DMS53 (cell line): ENCODE results near the gene FXYD6.

Experiments used
- DNase-seq: peaks from one replicate; lab custom pipeline; 2025; lab: John Stamatoyannopoulos, UW

The FXYD6 gene

DNA sequence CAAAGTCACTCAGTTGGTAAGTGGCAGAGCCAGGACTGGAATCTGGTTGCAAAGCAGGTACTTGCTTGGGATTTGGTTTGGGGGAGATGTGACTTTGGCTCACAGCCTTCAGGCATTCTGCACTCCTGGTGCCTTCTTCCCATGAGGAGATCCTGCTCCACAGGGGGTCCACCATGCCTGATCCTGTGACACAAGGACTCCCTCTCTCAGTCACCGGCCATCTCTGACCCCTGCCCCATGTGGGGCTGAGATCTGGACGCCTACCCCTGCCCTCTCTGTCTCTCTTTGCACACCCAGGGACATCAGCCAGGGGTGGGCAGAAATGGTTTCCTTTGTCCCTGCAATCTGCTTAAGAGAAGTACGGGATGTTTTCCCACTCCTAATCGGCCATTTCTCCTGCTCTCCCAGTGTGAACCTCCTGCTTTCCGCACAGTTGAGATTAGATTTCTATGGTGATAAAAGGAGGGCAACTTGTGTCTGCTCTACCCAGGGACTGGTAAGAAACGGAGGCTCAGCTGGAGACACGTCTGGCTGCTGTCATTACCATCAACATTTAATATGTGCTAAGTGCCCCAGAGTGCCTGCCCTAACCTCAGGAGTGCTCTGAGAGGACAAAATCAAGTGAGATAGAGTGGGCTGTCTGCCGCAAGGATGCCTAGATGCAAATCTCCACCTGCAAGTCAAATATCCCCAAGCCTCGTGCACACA lies 11.1 kb upstream of the FXYD6 start:
- DNase-seq: no peak

DNA sequence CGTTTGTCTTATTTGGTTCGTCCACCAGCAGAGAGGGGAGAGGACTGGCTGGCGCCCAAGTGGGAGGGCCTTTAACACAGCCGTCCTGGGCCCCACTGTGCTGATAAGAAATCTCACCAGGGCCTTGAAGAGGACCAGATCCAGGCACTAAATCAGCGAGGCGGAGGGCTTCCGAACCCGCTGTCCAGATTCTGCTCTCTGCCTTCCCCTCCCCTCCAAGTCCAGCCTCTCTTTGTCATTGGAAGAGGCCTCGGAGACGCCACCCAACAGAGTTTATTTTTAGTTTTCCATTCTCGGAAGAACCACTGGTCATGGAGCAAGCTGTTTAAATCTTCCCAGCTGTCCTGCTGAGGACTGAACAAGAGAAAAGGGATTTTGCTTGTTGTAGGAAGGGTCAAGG lies 9.3 kb upstream of the FXYD6 start:
- DNase-seq: no peak

DNA sequence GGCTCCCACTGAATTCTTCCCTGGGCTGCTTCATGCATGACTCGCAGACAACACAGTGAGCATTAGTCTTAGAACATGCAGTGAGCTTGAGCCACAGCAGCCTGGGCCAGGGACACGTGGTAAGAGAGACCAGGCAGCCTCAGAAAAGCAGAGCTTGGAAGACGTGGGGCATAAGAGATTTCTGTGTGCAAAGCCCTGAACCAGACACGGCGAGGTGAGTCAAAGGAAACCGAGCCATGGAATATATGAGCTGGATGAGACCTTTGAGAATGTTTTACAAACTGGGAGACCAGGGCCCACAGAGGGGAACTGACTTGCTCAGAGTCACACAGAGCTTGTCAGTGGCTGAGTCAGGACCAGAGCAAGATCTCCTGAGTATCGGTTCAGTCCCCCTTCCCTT lies 8.5 kb upstream of the FXYD6 start:
- no peak for DNase-seq

DNA sequence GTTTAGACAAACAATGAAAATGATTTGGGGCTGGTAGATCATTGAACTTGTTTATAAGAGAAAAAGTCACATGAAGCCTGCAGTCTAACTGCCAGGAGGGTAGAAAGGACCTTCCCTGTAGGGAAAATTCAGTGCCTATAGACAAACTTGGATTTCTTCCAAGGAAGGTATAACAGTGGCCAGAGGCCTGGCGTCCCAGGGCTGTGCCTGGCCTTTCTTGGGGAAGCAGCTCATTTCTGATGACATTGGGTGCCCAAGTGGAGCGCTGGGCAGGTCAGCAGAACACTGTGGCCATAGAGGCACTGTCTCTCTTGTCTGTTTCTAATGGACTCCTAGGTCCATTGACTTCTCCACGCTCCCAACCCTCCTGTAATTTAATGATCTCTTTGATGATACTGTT lies 6.6 kb upstream of the FXYD6 start:
- no peak for DNase-seq

DNA sequence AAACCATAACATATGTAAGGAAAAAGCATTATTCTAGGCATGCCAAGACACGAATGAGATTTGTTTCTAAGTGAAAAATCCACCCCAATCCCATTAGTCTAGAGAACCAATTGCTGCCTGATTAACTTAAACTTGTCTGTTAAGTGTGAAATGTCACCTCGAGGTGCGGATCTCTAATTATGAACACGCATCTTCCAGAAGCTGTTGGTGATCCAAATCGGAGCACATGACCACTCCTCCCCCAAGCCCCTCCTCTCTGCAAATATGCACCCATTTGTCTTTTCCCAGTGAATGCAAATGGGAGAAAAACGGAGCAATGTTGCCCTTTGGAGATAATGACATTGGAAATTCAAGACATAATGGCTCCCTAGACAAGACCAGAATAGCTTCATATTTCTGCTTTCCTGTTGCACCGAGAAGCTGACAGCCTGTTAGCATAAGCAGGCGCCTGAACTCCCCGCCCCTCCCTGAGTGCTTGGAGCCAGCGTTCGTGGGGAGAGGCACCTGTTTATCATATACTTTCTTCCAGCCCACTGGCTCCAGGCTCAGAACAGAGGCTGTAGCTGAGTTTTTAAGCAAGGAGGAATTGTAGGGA lies 6.0 kb upstream of the FXYD6 start:
- DNase-seq: peak; percentile 14

DNA sequence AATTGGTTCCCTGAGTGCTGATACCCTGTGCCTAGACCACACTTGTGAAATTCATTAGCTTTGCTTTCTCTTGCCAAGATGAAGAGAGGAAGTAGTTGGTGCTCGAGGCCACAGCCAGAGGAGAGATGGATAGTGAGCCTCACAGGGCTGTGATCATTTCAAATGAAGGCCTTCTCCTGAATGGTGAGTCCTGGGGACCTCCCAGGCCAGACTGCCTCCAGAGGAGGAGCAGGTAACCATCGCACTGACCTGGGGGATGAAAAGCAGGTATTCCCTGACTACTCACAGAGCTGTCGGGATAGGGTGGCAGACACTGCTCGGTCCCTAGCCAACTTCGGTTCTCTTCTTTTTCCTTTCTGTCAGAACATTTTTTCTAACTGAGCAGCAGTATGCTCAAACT lies 4.8 kb upstream of the FXYD6 start:
- no peak for DNase-seq

DNA sequence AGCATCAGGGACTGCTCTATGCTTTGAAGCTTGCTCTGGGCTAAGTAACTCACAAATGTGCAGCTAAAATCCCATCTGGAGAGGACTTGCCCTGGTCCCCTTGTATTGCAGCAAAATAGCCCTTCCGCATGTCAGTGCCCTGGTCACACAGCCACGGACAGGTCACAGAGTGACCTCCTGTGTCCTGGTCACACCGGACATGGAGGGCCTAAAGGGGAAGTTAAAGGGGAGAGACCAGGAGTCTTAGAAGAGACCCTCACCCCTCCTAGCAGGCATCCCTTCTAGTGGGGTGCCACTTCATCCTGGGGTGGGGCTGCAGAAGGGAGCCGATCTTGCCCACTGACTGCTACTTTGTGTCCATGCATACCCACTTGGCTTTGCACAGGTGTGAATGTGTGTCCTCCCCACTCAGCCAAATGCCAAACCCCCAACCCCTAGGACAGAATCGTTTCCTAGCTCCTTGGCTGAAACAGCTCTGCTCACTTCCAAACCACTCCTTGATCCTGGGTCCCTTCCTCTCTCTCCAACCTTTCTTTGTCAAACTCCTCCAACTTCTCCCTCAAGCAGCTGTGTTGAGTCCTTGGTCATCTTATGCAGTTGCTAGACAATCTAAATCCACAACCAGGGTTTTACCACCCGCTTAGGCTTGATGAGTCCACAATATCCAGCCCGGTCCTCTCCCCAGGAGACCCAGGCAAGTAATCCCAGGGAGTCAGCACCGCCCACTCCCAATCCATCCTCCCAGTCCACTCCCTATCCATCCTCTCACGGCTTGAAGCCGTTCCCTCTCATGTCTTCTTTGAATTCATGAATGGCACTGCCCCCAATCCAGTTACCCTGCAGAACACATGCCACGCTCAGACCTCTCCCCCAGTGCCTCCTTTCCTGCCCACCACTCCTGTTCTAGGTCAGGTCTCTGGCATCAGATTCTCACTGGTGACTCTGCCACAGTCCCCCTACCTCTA lies 3.3 kb upstream of the FXYD6 start:
- no peak for DNase-seq

DNA sequence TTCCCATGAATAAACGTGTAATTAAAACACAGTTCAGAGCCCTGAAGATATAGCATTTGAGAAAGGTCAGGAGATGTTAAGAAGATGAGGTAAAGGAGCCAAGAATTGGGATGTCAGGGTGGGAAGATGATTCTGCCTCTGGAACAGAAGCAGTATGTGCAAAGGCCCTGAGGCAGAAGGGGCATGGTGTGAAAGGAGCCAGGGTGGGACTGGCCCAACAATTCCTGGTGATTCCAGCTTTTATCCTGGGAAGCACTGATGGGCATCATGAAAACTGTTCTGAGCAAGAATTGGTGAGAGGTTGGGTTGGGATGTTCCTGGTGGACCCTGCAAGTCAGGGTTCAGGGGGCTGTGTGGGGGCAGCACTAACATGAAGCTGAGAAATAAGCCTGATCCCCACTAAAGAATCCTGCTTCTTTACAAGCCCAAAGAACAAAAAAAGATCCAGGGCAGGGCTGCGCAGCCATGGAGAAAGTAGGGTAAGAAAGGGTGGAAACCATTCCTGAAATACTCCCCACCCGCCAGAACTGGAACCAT lies 2.5 kb upstream of the FXYD6 start:
- DNase-seq: no peak

DNA sequence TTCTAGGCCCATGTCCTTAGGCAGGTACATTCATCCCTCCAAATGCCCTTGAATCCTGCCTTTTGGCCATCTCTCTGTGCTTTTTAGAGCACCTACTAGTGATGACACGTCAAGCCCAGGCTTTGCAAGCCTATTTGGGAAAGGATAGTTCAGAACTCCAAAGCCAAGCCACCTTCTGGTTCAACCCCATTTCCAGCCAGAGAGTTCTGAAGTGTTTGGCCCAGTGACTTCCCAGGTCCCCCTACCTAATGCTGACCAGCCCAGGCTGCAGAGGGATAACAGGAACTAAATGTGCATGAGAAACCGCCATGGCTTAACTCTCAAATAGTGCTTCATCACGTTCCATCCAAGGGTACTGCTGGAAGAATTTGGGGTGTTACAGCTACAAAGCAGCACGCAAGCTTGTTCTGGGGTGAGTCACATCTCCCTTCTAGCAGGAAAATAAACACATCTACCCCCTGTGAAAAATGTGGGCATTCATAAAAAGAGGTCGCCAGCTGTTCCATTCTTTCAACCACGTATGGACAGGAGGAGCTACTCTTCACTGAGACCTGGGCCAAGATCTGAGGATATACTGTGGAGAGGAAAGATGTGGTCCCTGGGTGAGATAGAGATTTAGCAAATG lies 2.0 kb upstream of the FXYD6 start:
- DNase-seq: no peak

DNA sequence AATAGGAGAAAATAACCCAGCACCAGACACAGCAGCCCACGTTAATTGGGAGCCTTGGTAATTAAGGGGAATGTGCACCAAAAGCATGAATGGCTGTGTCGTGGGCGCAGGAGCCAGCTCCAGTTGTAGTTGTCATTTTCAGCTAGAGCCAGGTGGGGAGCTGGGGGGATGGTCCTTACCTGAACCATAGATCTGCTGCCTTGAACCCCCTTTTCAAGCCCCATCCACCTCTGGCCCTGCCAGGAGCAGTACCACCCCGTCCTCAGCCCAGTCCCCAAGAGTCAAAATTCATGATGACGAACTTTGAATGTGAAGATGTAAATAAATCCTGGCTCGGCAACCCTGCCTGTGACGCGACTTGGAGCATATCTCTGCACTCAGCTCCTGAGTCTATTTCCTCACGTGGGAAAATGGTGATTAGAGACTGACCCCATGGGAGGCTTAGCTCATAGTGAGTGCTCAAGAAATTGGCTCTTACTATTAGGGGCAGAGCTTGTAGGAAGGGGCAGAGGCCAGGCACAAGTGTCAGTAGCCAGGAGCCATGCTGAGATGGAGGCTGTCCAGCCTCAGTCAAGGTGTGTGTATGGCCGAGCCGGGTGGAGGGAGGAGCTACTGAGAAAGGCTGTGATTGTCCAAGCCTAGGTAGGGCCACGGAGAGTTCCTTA lies 794 bp upstream of the FXYD6 start:
- DNase-seq: no peak

DNA sequence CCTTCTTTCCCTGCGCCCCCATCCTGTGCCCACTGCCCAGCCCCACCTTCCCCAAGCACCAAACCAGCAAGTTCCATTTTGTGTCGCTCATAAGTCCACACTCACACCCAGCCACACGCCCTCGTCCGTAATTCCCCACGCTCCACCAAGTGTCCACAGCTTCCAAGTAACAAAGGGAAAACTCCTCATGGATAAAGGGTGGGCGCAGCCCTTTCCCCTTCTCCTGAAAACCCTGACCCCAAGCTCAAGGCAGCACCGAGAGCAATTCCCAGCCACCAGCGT lies 458 bp downstream of the FXYD6 start:
- DNase-seq: peak; percentile 47

DNA sequence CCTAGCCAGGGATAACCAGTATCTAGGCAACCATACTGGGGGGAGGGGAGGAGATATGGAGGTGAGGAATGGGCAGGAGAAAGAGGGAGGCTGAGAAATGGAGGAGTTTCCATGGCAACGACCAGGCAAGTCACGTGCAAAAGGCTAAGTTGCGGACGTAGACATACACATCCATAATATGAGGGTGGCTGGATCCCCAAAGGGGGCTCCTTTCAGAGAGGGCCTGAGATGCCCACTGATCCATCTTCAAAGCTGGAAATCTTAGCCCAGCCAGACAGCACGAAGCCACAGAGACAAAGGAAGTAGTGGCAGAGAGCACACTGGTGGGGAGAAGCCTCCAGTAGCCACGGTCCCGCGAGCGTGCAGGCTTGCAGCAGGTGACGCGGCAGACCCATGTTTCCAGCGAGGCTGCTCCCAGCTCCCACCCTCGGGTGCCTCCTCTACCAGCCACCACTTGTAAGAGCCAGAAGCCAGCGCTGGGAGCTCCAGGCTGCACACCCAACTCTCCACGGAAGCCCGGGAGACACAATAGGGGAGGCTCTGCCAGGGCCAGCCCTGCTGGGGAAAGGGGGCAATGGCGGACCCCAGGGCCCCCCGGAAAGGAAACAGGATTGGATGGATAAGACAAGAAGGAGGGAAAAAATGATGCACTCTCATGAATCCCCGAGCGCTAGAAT lies 938 bp downstream of the FXYD6 start:
- peak; percentile 69 for DNase-seq

DNA sequence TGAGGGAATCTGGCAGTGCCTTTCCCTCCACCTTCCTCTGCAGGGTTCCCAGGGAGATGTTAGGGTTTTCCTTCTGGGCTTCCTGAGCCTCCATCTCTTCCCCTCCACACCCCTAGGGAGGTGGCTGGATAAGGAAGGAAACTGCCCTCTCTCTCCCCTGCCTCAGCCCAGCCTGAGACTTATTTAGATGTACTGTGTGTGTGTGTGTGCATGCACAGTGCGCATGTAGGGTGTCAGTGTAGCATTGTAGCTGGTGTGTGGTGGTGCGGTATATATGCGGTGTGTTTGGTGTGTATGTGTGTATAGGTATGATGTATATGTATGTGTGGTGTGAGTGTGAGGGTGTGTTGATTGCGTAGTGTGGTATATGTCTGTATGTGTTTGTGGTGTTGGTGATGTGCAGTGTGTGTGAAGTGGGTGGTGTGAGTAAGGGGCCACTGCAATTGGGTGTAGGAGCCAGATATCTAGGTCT lies 1.5 kb downstream of the FXYD6 start:
- no peak for DNase-seq

DNA sequence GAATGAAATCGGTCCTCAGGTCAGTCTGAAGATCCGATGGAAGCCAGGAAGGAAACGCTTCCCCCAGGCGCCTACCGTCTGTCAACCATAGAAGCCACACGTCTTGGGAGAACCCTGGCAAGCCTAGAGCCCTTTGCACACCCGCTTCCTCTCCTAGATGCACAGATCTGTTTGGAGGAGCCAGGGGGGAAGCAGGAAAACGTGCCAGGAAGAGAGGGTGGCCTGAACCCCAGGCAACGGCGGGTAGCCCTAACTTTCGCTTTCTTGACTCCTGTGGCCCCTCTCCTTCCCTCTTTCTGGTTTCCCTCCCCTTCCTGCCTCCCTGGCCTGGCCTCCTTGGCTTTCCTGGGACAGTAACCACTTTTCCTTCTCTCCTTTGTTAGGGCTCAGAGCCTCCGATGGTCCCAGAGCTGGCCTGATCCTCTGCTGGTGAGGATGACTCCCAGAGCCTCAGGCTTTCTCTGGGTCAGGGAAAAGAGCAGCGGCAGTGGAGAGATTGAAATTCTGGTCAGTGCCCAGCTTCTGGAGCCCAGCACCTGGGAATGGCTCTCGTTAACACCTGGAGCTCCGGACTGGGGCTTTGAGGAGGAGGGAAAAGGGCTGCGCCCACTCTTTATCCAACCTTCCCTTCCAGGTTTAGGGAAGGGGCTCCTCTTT lies 2.1 kb downstream of the FXYD6 start:
- no peak for DNase-seq

DNA sequence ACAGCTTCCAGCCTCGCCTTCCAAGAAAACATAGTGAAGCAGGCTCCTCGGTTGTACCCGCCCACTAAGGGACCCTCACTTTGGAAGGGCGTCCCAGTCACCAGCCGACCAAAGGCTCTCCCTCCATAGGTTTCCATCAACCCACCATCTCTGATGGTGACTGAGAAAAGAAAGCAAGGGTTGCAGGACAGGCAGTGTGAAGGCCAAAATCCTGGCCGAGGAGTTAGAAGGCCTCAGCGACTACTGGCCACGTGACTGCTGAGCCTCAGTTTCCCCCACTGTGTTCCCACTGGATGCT lies 2.7 kb downstream of the FXYD6 start:
- DNase-seq: no peak

DNA sequence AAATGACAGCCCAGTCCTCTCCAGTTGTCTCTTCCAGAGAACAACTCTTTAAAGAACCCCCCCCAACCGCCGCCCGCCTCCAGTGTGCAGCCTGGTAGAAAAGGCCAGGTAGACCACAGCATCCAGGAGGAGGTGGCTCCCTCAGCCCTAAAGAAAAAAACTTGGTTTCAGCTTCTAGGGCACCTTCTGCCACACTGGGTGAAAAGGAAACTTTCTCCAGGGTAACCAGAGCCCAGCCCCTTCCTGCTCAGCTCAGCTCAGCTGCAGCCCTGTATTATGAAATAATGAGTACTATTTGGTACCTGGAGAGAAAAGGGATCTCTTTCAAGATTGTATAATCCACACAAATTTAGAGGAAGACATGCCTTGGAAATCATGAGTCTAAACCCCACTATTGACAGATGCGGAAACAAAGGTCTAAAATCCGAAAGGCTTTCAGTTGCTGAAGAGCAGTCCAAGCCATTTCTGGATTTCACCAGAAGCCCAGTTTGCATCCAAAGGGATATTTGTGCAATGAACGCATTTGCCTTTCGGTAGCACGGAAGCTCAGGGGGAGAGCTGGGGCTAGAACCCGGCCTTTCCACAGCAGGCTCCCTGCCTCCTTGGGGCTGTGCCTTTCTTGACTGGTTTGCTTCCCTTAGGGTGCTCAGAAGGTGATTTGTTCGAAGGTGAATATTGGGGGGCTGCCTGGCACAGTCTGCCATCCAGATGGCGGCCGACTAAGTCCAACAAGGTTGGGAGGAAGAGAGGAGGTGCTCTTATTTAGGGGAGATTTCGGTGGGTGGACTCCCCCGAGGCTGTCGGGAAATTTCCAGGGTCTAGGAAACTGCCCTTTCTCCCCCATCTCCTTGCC lies 3.3 kb downstream of the FXYD6 start:
- DNase-seq: no peak

DNA sequence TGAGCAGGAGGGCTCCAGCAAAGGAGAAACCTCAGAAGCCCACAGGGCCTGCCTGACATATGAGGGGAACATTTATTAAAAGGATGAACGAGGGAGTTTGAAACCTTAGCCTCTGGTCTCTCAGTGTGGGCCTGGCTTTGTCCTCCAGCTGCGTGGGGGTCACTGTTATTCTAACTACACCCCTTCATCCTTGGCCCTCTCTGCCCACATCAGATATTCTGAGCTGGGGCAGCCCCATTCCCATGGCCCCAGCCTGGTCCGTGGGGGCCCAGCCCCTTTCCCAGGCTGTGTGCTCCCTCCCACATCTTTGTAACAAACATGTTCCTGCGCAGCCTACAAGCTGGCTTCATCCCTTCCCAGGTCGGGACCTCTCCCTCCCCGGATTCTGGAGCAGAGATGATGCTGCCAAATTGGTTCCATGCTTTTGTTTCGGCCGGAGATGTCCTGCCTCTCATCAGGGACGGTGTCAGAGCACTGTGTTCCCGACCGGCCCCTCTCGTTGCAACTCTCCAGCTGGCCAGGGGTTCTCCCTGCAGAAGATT lies 4.0 kb downstream of the FXYD6 start:
- no peak for DNase-seq

DNA sequence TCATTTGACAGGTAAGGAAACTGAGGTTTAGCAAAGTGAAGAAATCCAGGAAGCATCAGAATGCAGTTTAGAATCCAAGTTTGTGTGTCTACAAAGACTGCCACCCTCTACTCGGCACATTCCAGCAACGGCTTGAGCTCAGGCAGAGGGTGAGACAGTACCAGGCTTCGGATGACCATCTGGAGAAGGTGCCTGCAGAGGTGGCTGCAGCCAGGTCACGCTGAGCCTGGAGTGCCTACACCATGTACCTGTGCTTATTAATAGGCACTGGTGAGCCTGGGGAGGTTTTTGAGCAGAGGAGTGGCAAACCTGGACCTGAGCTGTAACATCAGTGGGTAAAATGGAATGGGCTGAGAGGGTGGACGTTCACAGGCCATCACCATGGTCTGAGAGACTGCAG lies 4.7 kb downstream of the FXYD6 start:
- DNase-seq: no peak

DNA sequence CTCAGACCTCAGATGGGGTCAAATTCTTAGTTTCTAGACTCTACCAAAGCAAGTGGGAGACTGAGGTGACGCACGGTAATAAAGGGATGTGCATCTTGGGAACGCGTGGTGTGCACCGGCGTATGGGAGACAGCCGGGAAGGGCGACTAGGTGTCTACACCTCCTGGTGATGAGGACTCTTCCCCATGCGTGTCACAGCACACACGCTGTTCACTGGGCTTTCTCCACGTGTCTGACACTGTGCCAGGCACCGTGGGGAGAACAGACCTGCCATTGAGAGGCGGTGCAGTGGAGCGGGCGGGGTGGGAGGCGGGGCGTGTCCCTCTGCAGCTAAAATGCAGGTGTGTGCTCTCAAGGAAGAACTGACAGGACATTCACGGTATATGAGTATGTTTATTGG lies 5.3 kb downstream of the FXYD6 start:
- no peak for DNase-seq
